ENCODE measurements around the gene VGF. TPM values are rescaled to one million over a fixed set of nuclear protein-coding genes. Genes with fewer than 3 reads are reported as not detected.
A peak's percentile ranks its signal among the peaks of the same experiment; 100 is the strongest.

The VGF gene
- polyA plus RNA-seq (0.04 to 0.06 TPM in 2 of 3 replicates, not detected in the other), polyA minus RNA-seq (not detected in 3 replicates)
- 0.16 TPM for polyA plus RNA-seq (2011; ENCODE audit: low read depth)
- 0.12 TPM in 1 of 2 replicates, not detected in the other for polyA plus RNA-seq (2011; cell fraction: cytosol; rRNA removed)
- polyA plus RNA-seq (2011; cell fraction: nucleus; rRNA removed) = 0.13 TPM in 1 of 2 replicates, not detected in the other
- 0.15 and 0.55 TPM in 2 replicates for polyA plus RNA-seq (2012; ENCODE audit: low replicate concordance)
- not detected for polyA minus RNA-seq (2011; cell fraction: cytosol; rRNA and poly(A)+ RNA removed)
- not detected in 2 replicates for polyA minus RNA-seq (2011; cell fraction: nucleus; rRNA and poly(A)+ RNA removed)

DNA sequence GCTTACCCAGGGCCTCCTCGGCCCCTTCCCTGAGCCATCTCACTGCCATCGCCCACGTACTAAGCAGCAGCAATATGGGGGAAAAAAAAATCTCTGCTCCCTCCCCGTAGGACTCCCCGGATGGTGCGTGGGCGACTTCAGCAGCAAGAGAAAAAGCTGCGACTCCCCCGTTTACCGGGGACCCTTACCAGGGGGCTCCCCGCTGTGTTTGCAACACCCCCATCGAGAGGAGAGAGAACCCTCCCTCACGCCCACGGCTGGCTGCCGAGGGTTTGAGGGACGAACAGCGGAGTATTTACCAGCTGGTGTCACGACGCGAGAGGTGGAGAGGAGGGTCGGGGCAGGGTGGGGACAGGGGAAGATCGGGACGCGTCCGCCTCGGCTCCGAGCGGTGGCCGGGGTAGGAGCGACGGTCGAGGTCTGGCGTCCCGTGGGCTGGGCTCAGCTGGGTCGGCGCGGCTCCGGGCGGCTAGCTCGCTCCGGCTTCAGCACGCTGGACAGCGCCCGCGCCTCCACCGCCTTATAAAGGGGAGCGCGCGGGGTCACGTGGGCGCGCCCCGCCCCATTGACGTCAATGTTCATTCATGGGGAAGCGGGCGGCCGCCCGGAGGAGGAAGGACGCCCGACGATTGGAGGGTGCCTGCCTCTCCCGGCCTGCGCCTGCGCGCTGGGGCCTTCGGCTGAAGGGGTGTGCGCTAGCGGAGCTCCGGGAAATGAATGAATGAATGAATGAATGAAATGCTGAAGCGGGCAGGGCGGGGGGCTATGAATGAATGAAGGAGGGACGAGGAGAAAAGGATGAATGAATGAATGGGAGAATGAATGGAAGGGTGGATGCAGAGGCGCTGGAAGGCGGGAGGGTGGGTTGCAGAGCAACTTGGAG is at the start of gene VGF:
Gene VGF (minus strand): TSS at position 495 of the 883 bp plus-strand sequence. CDS start 726 bp downstream, outside the sequence.
- Histone ChIP-seq H2AFZ (ENCODE audit: control insufficient read depth, low read length) (peak within 1 kb of the TSS; percentile 37), H3K79me2 (ENCODE audit: control insufficient read depth, insufficient read depth, low read length) (no peaks in the 10 kb centered on the region)
- FAIRE-seq = no peak

GRCh38 chr7:101212014-101212413 is 46.6 kb upstream of the VGF start:
- Histone ChIP-seq H2AFZ (ENCODE audit: control insufficient read depth, low read length) (no peak overlapping the region), H3K4me2 (ENCODE audit: control insufficient read depth, extremely low read depth, insufficient read depth, low read depth, low read length) (no peak overlapping the region), H3K9me3 (ENCODE audit: control insufficient read depth, low read depth, low read length) (no peaks in the 10 kb centered on the region), H3K79me2 (ENCODE audit: control insufficient read depth, insufficient read depth, low read length) (peaks cover 17% of the 10 kb centered on the region), H4K20me1 (ENCODE audit: control insufficient read depth, extremely low read depth, insufficient read depth, low read length) (no peaks in the 10 kb centered on the region), H3K9ac (ENCODE audit: control insufficient read depth, extremely low read depth, insufficient read depth, low read length) (no peak overlapping the region), H3K36me3 (ENCODE audit: control insufficient read depth in 2 of 2, extremely low read depth in 1 of 2, insufficient read depth in 2 of 2, low read length in 2 of 2) (peaks cover 23 to 35% of the 10 kb centered on the region in 2 experiments), H3K4me1 (ENCODE audit: control insufficient read depth, extremely low read depth, insufficient read depth, low read length) (peaks cover 8% of the 10 kb centered on the region), H3K27ac (ENCODE audit: control insufficient read depth, insufficient read depth, low read length) (no peak overlapping the region), H3K4me3 (ENCODE audit: control insufficient read depth in 2 of 3, extremely low read depth in 1 of 3, insufficient read depth in 2 of 3, low read depth in 1 of 3, low read length in 3 of 3) (no peak overlapping the region), H3K9me1 (ENCODE audit: control insufficient read depth, extremely low read depth, insufficient read depth, low read length) (no peaks in the 10 kb centered on the region), H3K27me3 (ENCODE audit: control insufficient read depth, extremely low read depth, insufficient read depth, low read length) (no peaks in the 10 kb centered on the region)
- no peak for DNase-seq (ENCODE audit: low read depth, low spot score)
- dilution Hi-C loops (cut with MboI; ENCODE audit: extremely low pct_ligation_motif_present, low sequenced_read_pairs) = no loop called here
- FAIRE-seq = no peak
- TF ChIP-seq EZH2 (IDR thresholded peaks at IDR 0.05; ENCODE audit: low read length) = no peak
- no peak for TF ChIP-seq CTCF (optimal IDR thresholded peaks at IDR 0.05 in 1 of 3, IDR thresholded peaks at IDR 0.05 in 1 of 3, conservative IDR thresholded peaks at IDR 0.05 in 1 of 3; ENCODE audit: extremely low read depth in 1 of 3, insufficient read depth in 2 of 3, low read length in 3 of 3)

More for the DNA sequence above, at the start of gene VGF:
- Histone ChIP-seq H3K27me3 (ENCODE audit: control insufficient read depth, extremely low read depth, insufficient read depth, low read length) (peaks cover 55% of the 10 kb centered on the region), H3K9ac (ENCODE audit: control insufficient read depth, extremely low read depth, insufficient read depth, low read length) (no peak within 1 kb of the TSS), H3K27ac (ENCODE audit: control insufficient read depth, insufficient read depth, low read length) (no peak within 1 kb of the TSS), H3K9me3 (ENCODE audit: control insufficient read depth, low read depth, low read length) (no peaks in the 10 kb centered on the region), H3K36me3 (ENCODE audit: control insufficient read depth in 2 of 2, extremely low read depth in 1 of 2, insufficient read depth in 2 of 2, low read length in 2 of 2) (peaks cover 5 to 15% of the 10 kb centered on the region in 2 experiments), H4K20me1 (ENCODE audit: control insufficient read depth, extremely low read depth, insufficient read depth, low read length) (peaks cover 3% of the 10 kb centered on the region), H3K4me2 (ENCODE audit: control insufficient read depth, extremely low read depth, insufficient read depth, low read depth, low read length) (peak within 1 kb of the TSS; percentile 91), H3K4me1 (ENCODE audit: control insufficient read depth, extremely low read depth, insufficient read depth, low read length) (peaks cover 34% of the 10 kb centered on the region), H3K4me3 (ENCODE audit: control insufficient read depth in 2 of 3, extremely low read depth in 1 of 3, insufficient read depth in 2 of 3, low read depth in 1 of 3, low read length in 3 of 3) (peak within 1 kb of the TSS; percentile 34 to 64 (median 62)), H3K9me1 (ENCODE audit: control insufficient read depth, extremely low read depth, insufficient read depth, low read length) (no peaks in the 10 kb centered on the region)
- no peak for DNase-seq (ENCODE audit: low read depth, low spot score)
- dilution Hi-C loops (cut with MboI; ENCODE audit: extremely low pct_ligation_motif_present, low sequenced_read_pairs) = no loop called here
- TF ChIP-seq CTCF (optimal IDR thresholded peaks at IDR 0.05 in 1 of 3, IDR thresholded peaks at IDR 0.05 in 1 of 3, conservative IDR thresholded peaks at IDR 0.05 in 1 of 3; ENCODE audit: extremely low read depth in 1 of 3, insufficient read depth in 2 of 3, low read length in 3 of 3) = no peak
- no peak for TF ChIP-seq EZH2 (IDR thresholded peaks at IDR 0.05; ENCODE audit: low read length)
